ENCODE data around the gene ARHGAP11A.

DNA sequence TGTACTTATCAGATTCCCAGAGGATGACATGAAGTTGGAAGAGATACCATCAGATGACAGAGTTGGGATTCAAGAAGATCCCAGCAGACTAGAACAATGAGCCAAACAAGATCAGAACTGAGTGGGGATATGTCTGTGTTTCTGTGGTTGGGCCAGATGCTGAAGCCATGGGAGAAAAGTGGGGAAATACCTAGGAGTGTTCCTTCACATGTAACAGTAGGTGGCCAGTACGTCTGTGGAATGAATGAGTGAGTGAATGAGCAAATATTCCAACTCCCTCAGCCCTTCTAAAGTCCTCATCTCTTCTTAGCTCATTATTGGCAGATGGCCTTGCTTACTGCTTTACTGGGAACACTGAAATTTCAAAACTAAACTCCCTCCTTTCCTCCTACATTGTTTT, 70.3 kb downstream of the ARHGAP11A start:
- no peak for TF ChIP-seq EZH2 (IDR thresholded peaks at IDR 0.05; ENCODE audit: borderline replicate concordance, low read depth, low read length, severe bottlenecking)
- TF ChIP-seq, protein P1, sequence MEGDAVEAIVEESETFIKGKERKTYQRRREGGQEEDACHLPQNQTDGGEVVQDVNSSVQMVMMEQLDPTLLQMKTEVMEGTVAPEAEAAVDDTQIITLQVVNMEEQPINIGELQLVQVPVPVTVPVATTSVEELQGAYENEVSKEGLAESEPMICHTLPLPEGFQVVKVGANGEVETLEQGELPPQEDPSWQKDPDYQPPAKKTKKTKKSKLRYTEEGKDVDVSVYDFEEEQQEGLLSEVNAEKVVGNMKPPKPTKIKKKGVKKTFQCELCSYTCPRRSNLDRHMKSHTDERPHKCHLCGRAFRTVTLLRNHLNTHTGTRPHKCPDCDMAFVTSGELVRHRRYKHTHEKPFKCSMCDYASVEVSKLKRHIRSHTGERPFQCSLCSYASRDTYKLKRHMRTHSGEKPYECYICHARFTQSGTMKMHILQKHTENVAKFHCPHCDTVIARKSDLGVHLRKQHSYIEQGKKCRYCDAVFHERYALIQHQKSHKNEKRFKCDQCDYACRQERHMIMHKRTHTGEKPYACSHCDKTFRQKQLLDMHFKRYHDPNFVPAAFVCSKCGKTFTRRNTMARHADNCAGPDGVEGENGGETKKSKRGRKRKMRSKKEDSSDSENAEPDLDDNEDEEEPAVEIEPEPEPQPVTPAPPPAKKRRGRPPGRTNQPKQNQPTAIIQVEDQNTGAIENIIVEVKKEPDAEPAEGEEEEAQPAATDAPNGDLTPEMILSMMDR (IDR thresholded peaks at IDR 0.05; ENCODE audit: borderline replicate concordance, extremely low read depth, low read length, poor library complexity, severe bottlenecking): no peak

All from DND-41 (cell line).